SK-N-SH (cell line): ENCODE results near the gene SH3PXD2A. TPM values are rescaled to one million over a fixed set of nuclear protein-coding genes. Genes with fewer than 3 reads are reported as not detected.
"Not testable (repeated sequence)": the region's sequence is repeated elsewhere in the genome, so short reads cannot be mapped to it uniquely, and the experiment has no call there.

ENCODE experiments used
- CTCF ChIA-PET: fragments of 300-600, 350-600 bp; formaldehyde crosslinking; extraction: SDS; loops from one replicate; lab custom pipeline; 2021; lab: Yijun Ruan, JAX
- POLR2A ChIA-PET: fragments of 350-600 bp; sonication (Branson Sonifier 250); formaldehyde crosslinking; extraction: SDS; loops from one replicate; lab custom pipeline; 2020; ENCODE audit warnings: antibody characterized with exemption, inconsistent platforms; lab: Yijun Ruan, JAX
- DNase-seq: peaks from one replicate; pipeline ENCODE4 v3.0.0; 2012
- H2AFZ ChIP-seq: fragments of 200-600 bp; sonication (generic); 2 replicates; pipeline ENCODE4 v1.8.1; 2016; ENCODE audit warnings: antibody characterized with exemption, mild to moderate bottlenecking, low read depth
- H3F3A ChIP-seq: fragments of 200-600 bp; sonication (generic); replicated peaks from 2 replicates; pipeline ENCODE3; 2016; ENCODE audit warnings: antibody characterized with exemption, mild to moderate bottlenecking; ENCODE audit not compliant: insufficient read depth
- H3K27ac ChIP-seq, 2 experiments: fragments of 200-500 bp in 1 of 2; fragments of 200-600 bp in 1 of 2; sonication (Bioruptor generic) in 1 of 2; sonication (generic), shearing (Covaris generic) in 1 of 2; 2 replicates each; pipeline versions ENCODE4 v1.5.1 to v1.6.1; 2014 to 2016; ENCODE audit warnings: low read depth in 2 of 2, inconsistent platforms in 1 of 2, low read length in 1 of 2, mild to moderate bottlenecking in 1 of 2, mixed read lengths in 1 of 2
- H3K27me3 ChIP-seq: fragments of 200-600 bp; sonication (generic), shearing (Covaris generic); 2 replicates; pipeline ENCODE4 v1.6.1; 2016; ENCODE audit warnings: mixed run types; ENCODE audit not compliant: insufficient read depth
- H3K36me3 ChIP-seq, 2 experiments: fragments of 200-500 bp in 1 of 2; fragments of 200-600 bp in 1 of 2; sonication (Bioruptor generic) in 1 of 2; sonication (generic) in 1 of 2; replicated peaks in 1 of 2; 2 replicates each; pipeline versions ENCODE3 to v1.5.1; 2014 to 2016; ENCODE audit warnings: low read length in 1 of 2, mild to moderate bottlenecking in 1 of 2; ENCODE audit not compliant: insufficient read depth in 2 of 2, control insufficient read depth in 1 of 2
- H3K4me1 ChIP-seq, 2 experiments: fragments of 200-500 bp in 1 of 2; fragments of 200-600 bp in 1 of 2; sonication (Bioruptor generic) in 1 of 2; sonication (generic), shearing (Covaris generic) in 1 of 2; 2 replicates each; pipeline versions ENCODE4 v1.5.1 to v1.6.1; 2014 to 2016; ENCODE audit warnings: low read depth in 1 of 2, low read length in 1 of 2, mixed run types in 1 of 2; ENCODE audit not compliant: insufficient read depth in 2 of 2, control insufficient read depth in 1 of 2
- H3K4me2 ChIP-seq: fragments of 200-600 bp; sonication (generic), shearing (Covaris generic); 2 replicates; pipeline ENCODE4 v1.6.1; 2017; ENCODE audit warnings: mixed run types
- H3K4me3 ChIP-seq, 2 experiments: fragments of 200-500 bp in 1 of 2; fragments of 200-600 bp in 1 of 2; sonication (Bioruptor generic) in 1 of 2; sonication (generic), shearing (Covaris generic) in 1 of 2; 2 replicates each; pipeline versions ENCODE4 v1.5.1 to v1.8.1; 2014 to 2016; ENCODE audit warnings: low read depth in 2 of 2, inconsistent platforms in 1 of 2, low read length in 1 of 2, mild to moderate bottlenecking in 1 of 2, mixed read lengths in 1 of 2, moderate library complexity in 1 of 2
- H3K79me2 ChIP-seq: fragments of 200-600 bp; sonication (generic); 2 replicates; pipeline ENCODE4 v1.8.1; 2017; ENCODE audit warnings: mild to moderate bottlenecking; ENCODE audit not compliant: insufficient read depth
- H3K9ac ChIP-seq: fragments of 200-600 bp; sonication (generic); 2 replicates; pipeline ENCODE4 v1.6.1; 2017; ENCODE audit warnings: mixed run types
- H3K9me2 ChIP-seq: fragments of 200-600 bp; sonication (generic); 2 replicates; pipeline ENCODE4 v1.6.1; 2017; ENCODE audit warnings: mixed run types
- H3K9me3 ChIP-seq: fragments of 200-600 bp; sonication (generic); 2 replicates; pipeline ENCODE4 v1.6.1; 2017; ENCODE audit warnings: mixed run types, mild to moderate bottlenecking, moderate library complexity
- H4K20me1 ChIP-seq: fragments of 200-600 bp; sonication (generic); 2 replicates; pipeline ENCODE4 v1.6.1; 2017; ENCODE audit warnings: mild to moderate bottlenecking, mixed run types; ENCODE audit not compliant: insufficient read depth
- EZH2phosphoT487 ChIP-seq: fragments of 200-600 bp; sonication (generic); IDR thresholded peaks from 2 replicates; pipeline ENCODE4 v1.6.1; 2017; ENCODE audit warnings: low read depth, mixed run types, mild to moderate bottlenecking, antibody characterized with exemption, moderate library complexity, borderline replicate concordance
- GATA2 ChIP-seq: sonication (generic); formaldehyde crosslinking; IDR thresholded peaks from 2 replicates; pipeline ENCODE4 v1.5.0; 2020; ENCODE audit warnings: mild to moderate bottlenecking, missing genetic modification reagents
- MEF2A ChIP-seq: IDR thresholded peaks from 2 replicates; pipeline ENCODE4 v1.4.0; 2012; ENCODE audit warnings: low read depth, borderline replicate concordance
- MXI1 ChIP-seq: IDR thresholded peaks from 2 replicates; pipeline ENCODE4 v1.6.1; 2012; ENCODE audit warnings: mild to moderate bottlenecking, low read depth, low read length, improper control_type of control experiment
- RAD21 ChIP-seq: IDR thresholded peaks from 2 replicates; pipeline ENCODE4 v1.6.1; 2012; ENCODE audit warnings: mild to moderate bottlenecking, low read length
- RCOR1 ChIP-seq: fragments of 150-350 bp; IDR thresholded peaks from 2 replicates; pipeline ENCODE4 v1.6.1; 2017; ENCODE audit warnings: antibody characterized with exemption, low read length
- REST ChIP-seq: IDR thresholded peaks from 2 replicates; pipeline ENCODE4 v1.6.1; 2012; ENCODE audit warnings: mild to moderate bottlenecking, low read depth, low read length, moderate library complexity
- RFX5 ChIP-seq: IDR thresholded peaks from 2 replicates; pipeline ENCODE4 v1.6.1; 2012; ENCODE audit warnings: mild to moderate bottlenecking, improper control_type of control experiment, low read length
- RXRA ChIP-seq: IDR thresholded peaks from 2 replicates; pipeline ENCODE4 v1.4.0; 2012; ENCODE audit warnings: low read depth, mild to moderate bottlenecking, borderline replicate concordance
- SIN3A ChIP-seq: IDR thresholded peaks from 2 replicates; pipeline ENCODE4 v1.6.1; 2012; ENCODE audit warnings: low read depth, mild to moderate bottlenecking, low read length, moderate library complexity, borderline replicate concordance
- TAF1 ChIP-seq: IDR thresholded peaks from 2 replicates; pipeline ENCODE4 v1.6.1; 2012; ENCODE audit warnings: low read depth, mild to moderate bottlenecking, low read length, moderate library complexity, borderline replicate concordance
- USF1 ChIP-seq: IDR thresholded peaks from 2 replicates; pipeline ENCODE4 v1.4.0; 2012; ENCODE audit warnings: low read depth, borderline replicate concordance
- WGBS: methylation state at CpG from one replicate; pipeline ENCODE4 v1.1.6; 2017; ENCODE audit warnings: low lambda C conversion rate; 5-methylcytosine and 5-hydroxymethylcytosine counted together
- polyA plus RNA-seq, 3 experiments: library from polyadenylated mRNA; depleted of rRNA; stranded (reverse); fragments of >200 nt; gene quantifications; 2 replicates each; pipeline ENCODE4 v1.2.3, GENCODE V29; 2012

SH3PXD2A gene
- polyA plus RNA-seq, 1 of the 3 experiments (the other 2 are of a cell fraction) = 2.5 TPM

GRCh38 chr10:103776878-103777591, 78.3 kb downstream of the SH3PXD2A start:
- no peaks in the 10 kb centered on the region for H3K9me3 ChIP-seq
- peaks cover 0 to 4% of the 10 kb centered on the region in 2 experiments for H3K36me3 ChIP-seq
- H3K27ac ChIP-seq = no peak overlapping the region
- CTCF ChIA-PET = interaction anchor here (1.1 to 2.4 kb wide), 3 partner anchors 44 to 78 kb away, joined by 3 to 9 read pairs (median 9); partner anchors contain the start of gene SH3PXD2A
- H3F3A ChIP-seq = peaks cover 8% of the 10 kb centered on the region
- no peak overlapping the region for H3K4me3 ChIP-seq
- H3K9me2 ChIP-seq = no peaks in the 10 kb centered on the region
- H3K79me2 ChIP-seq = no peaks in the 10 kb centered on the region
- no peak overlapping the region for H3K9ac ChIP-seq
- POLR2A ChIA-PET = no interaction called here
- no peak for TF ChIP-seq USF1
- TF ChIP-seq GATA2 = peak; percentile 52; the same call in 1 of the 2 replicates
- no peak for TF ChIP-seq RFX5
- TF ChIP-seq SIN3A = no peak
- TF ChIP-seq RCOR1 = peak; percentile 59; the same call in 1 of the 2 replicates
- TF ChIP-seq REST = no peak
- no peak for TF ChIP-seq RXRA
- no peak for TF ChIP-seq TAF1
- no peak for TF ChIP-seq EZH2phosphoT487
- no peaks in the 10 kb centered on the region for H3K27me3 ChIP-seq
- no peaks in the 10 kb centered on the region for H4K20me1 ChIP-seq
- H3K4me1 ChIP-seq = peaks cover 15 to 41% of the 10 kb centered on the region in 2 experiments; a peak in 3 of 4 replicates
- DNase-seq = peak; percentile 60
- H2AFZ ChIP-seq = no peak overlapping the region
- no peak overlapping the region for H3K4me2 ChIP-seq
- WGBS = 73% methylated on average over 7 of the region's 12 CpGs

GRCh38 chr10:103775776-103776175, 79.6 kb downstream of the SH3PXD2A start:
- Histone ChIP-seq H3K4me3 (no peak overlapping the region), H3K4me2 (no peak overlapping the region), H2AFZ (no peak overlapping the region), H3K9me3 (no peaks in the 10 kb centered on the region), H3K27me3 (no peaks in the 10 kb centered on the region), H3F3A (peaks cover 11% of the 10 kb centered on the region), H3K36me3 (peaks cover 0 to 4% of the 10 kb centered on the region in 2 experiments), H3K4me1 (peaks cover 19 to 48% of the 10 kb centered on the region in 2 experiments; a peak in 3 of 4 replicates)
- CTCF ChIA-PET = interaction anchor here (0.7 to 2.4 kb wide), 12 partner anchors 13 to 83 kb away, joined by 3 to 9 read pairs (median 3); partner anchors contain the start of gene SH3PXD2A
- DNase-seq = peak; percentile 49
- TF ChIP-seq RAD21 (no peak; the same call in 1 of the 2 replicates), MEF2A (no peak), MXI1 (peak; percentile 45; the same call in 1 of the 2 replicates), GATA2 (peak; percentile 49)
- TF ChIP-seq, all 33 proteins: peak for 2
- WGBS = 96% methylated on average over 2 of the region's 5 CpGs
- Histone ChIP-seq H3K9me2 (no peaks in the 10 kb centered on the region), H3K79me2 (no peaks in the 10 kb centered on the region), H3K27ac (no peak overlapping the region), H3K9ac (no peak overlapping the region), H4K20me1 (no peaks in the 10 kb centered on the region)
- POLR2A ChIA-PET = interaction anchor here (1.2 to 1.4 kb wide), 2 partner anchors 53 to 79 kb away, joined by 4 read pairs; no protein-coding TSS in a partner anchor

- H3K9me2 ChIP-seq, DNase-seq, H3K27me3 ChIP-seq, H3K9me3 ChIP-seq, H3K36me3 ChIP-seq, H3K79me2 ChIP-seq, H4K20me1 ChIP-seq: not testable (repeated sequence)
- CTCF ChIA-PET = interaction anchor here (0.7 to 1.6 kb wide), 8 partner anchors 8 to 65 kb away, joined by 3 to 6 read pairs (median 3); no protein-coding TSS in a partner anchor
- 92% methylated on average over 13 of the region's 13 CpGs for WGBS
- Histone ChIP-seq H3K4me3 (peak overlapping the region; percentile 38 to 58), H3K4me1 (peaks cover 22 to 29% of the 10 kb centered on the region in 2 experiments; a peak in 3 of 4 replicates), H2AFZ (peak overlapping the region; percentile 89), H3K9ac (peak overlapping the region; percentile 57), H3F3A (peaks cover 11% of the 10 kb centered on the region), H3K4me2 (peak overlapping the region; percentile 91), H3K27ac (peak overlapping the region; percentile 79 to 83)
- POLR2A ChIA-PET = interaction anchor here (0.8 to 1.1 kb wide), 3 partner anchors 17 to 82 kb away, joined by 3 to 6 read pairs (median 5); no protein-coding TSS in a partner anchor
Measured at GRCh38 chr10:103772846-103773245, 82.5 kb downstream of the SH3PXD2A start.
